GM12801 (cell line): ENCODE data around the gene KREMEN2.

Experiments used
- CTCF ChIP-seq: IDR thresholded peaks from one replicate; pipeline ENCODE4 v1.5.1; 2011; ENCODE audit warnings: control low read depth; ENCODE audit not compliant: insufficient read length; ENCODE audit errors: extremely low read depth

The KREMEN2 gene

GRCh38 chr16:2964475-2965336, 631 bp downstream of the KREMEN2 start:
- no peak for TF ChIP-seq CTCF

- no peak for TF ChIP-seq CTCF
Measured at GRCh38 chr16:2966043-2966807, 2.1 kb downstream of the KREMEN2 start.

GRCh38 chr16:2966808-2967191, 2.7 kb downstream of the KREMEN2 start:
- no peak for TF ChIP-seq CTCF

- TF ChIP-seq CTCF = no peak
Measured at GRCh38 chr16:2967211-2967631, 3.1 kb downstream of the KREMEN2 start.

GRCh38 chr16:2967721-2968161, 3.7 kb downstream of the KREMEN2 start:
- TF ChIP-seq CTCF = no peak

- TF ChIP-seq CTCF = no peak
Measured at GRCh38 chr16:2968368-2968737, 4.3 kb downstream of the KREMEN2 start.

GRCh38 chr16:2968738-2969544, 4.9 kb downstream of the KREMEN2 start, which contains the start of gene PAQR4:
TSS of gene PAQR4 (plus strand) at chr16:2969348. CDS start at chr16:2969675, 327 bp downstream.
- TF ChIP-seq CTCF = no peak
